GM18526 (cell line): ENCODE results near the gene EIF3A.

ENCODE experiments used
- POLR2A ChIP-seq: IDR thresholded peaks from 3 replicates; pipeline ENCODE4 v1.6.1; 2011; ENCODE audit not compliant: insufficient read length; ENCODE audit errors: extremely low read depth

Gene EIF3A, protein sequence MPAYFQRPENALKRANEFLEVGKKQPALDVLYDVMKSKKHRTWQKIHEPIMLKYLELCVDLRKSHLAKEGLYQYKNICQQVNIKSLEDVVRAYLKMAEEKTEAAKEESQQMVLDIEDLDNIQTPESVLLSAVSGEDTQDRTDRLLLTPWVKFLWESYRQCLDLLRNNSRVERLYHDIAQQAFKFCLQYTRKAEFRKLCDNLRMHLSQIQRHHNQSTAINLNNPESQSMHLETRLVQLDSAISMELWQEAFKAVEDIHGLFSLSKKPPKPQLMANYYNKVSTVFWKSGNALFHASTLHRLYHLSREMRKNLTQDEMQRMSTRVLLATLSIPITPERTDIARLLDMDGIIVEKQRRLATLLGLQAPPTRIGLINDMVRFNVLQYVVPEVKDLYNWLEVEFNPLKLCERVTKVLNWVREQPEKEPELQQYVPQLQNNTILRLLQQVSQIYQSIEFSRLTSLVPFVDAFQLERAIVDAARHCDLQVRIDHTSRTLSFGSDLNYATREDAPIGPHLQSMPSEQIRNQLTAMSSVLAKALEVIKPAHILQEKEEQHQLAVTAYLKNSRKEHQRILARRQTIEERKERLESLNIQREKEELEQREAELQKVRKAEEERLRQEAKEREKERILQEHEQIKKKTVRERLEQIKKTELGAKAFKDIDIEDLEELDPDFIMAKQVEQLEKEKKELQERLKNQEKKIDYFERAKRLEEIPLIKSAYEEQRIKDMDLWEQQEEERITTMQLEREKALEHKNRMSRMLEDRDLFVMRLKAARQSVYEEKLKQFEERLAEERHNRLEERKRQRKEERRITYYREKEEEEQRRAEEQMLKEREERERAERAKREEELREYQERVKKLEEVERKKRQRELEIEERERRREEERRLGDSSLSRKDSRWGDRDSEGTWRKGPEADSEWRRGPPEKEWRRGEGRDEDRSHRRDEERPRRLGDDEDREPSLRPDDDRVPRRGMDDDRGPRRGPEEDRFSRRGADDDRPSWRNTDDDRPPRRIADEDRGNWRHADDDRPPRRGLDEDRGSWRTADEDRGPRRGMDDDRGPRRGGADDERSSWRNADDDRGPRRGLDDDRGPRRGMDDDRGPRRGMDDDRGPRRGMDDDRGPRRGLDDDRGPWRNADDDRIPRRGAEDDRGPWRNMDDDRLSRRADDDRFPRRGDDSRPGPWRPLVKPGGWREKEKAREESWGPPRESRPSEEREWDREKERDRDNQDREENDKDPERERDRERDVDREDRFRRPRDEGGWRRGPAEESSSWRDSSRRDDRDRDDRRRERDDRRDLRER (N-terminal part only)

DNA sequence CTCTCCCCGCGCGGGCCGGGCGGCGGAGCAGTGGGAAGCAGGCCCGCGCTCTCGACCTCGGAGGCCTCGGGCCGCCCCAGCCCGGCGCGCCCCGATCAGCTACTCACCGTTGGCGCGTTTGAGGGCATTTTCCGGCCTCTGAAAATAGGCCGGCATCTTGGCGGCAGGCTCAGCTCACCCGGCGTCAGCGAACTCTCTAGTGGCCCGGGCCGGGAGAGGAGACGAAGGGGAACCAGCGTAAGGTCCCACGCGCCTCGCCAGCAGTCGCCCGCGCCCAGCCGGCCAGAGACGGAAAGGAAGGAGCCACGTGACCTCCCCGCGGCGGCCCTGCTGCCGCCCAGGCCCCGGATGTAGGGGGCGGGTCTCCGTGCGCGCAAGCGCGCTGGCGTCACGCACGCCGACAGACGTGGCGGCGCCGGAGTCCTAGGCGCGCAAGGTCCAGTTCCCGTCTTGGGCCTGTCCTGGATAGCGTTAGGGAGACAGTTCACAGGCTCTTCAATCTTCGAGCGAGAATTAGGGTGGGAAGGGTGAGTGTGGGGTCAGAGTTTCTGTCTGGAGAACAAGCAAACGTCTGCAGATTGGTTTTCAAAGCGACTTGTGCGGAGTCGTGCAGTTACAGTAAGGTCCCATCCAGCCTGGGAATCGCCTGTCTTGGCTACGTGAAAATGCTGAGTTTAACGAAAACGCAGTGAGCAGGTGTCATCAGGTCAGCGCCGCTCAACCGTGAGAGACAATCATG, at the start of gene EIF3A:
Gene EIF3A, minus strand, starts transcription at position 297 of the 739 bp plus-strand sequence. Its CDS starts 141 bp downstream, at position 156.
- peak; percentile 98 for TF ChIP-seq POLR2A

DNA sequence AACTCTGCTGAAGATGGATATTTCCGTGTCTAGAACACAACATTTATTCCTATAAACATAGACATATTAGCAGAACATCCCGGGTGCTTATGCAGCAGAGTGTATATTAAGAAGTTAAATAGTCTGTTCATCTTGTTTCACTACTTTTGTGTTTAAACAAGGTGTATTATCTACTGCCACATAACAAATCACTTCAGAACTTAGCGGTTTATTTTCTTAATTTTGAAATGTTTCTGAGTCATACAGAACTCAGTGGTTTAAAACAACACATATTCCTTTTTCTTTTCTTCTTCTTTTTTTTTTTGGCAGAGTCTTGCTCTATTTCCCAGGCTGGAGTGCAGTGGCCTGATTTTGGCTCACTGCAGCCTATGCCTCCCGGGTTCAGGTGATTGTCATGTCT, 49.1 kb upstream of the EIF3A start:
- TF ChIP-seq POLR2A, result no peak

DNA sequence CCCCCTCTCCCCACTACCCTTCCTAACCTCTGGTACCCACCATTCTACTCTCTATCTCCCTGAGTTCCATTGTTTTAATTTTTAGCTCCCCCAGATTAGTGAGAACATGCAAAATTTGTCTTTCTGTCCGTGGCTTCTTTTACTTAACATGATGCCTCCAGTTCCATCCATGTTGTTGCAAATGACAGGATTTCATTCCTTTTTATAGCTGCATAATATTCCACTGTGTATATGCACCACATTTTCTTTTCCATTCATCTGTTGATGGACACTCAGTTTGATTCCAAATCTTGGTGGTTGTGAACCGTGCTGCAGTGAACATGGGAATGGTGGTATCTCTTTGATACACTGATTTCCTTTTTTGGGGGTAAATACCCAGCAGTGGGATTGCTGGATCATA, 45.3 kb upstream of the EIF3A start:
- no peak for TF ChIP-seq POLR2A

DNA sequence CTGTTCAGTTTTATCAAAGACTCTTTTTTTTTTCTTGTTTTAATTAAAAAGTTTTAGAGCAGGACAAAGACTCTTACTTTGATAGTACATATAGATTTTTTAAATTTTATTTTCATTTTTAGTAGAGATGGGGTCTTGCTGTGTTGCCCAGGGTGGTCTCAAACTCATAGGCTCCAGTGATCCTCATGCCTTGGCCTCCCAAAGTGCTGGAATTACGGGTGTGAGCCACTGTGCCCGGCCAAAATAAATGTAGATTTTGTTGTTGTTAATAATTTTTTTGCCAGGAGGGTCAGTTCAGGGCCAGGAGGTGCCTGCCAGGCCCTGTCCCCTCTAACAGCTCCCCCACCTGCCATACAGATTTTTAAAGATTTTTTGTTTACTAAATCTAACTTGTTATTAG, 40.3 kb upstream of the EIF3A start:
- no peak for TF ChIP-seq POLR2A

DNA sequence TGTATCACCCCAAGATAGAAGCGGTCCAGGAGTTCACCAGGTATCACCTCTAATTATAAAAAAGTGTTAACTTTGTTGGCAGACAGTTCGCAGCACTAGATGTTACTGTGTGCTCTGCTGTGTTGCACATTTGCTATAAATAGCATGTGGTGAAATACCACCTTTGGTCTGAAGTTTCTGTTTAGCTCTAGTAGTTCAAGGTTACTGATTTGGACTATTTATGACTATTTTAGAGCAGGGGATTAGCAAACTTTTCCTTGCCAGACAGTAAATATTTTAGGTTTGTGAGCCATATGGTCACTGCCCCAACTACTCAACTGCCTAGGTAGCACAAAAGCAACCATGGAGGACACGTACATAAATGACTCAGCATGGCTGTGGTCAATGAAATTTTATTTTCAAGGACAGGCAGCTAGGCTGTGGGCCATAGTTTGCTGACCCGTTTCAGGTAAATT, 39.8 kb upstream of the EIF3A start:
- no peak for TF ChIP-seq POLR2A

DNA sequence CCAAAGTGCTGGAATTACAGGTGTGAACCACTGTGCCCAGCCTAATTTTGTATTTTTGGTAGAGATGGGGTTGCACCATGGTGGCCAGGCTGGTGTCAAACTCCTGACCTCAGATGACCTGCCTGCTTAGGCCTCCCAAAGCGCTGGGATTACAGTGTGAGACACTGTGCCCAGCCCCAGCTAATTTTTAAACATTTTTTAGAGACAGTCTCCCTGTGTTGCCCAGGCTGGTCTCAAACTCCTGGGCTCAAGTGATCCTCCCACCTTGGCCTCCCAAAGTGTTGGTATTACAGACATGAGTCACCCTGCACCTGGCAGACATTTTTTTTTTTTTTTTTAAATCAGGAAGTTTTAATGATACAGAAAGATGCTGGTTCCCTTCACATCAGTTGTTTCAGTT, 38.8 kb upstream of the EIF3A start:
- no peak for TF ChIP-seq POLR2A

DNA sequence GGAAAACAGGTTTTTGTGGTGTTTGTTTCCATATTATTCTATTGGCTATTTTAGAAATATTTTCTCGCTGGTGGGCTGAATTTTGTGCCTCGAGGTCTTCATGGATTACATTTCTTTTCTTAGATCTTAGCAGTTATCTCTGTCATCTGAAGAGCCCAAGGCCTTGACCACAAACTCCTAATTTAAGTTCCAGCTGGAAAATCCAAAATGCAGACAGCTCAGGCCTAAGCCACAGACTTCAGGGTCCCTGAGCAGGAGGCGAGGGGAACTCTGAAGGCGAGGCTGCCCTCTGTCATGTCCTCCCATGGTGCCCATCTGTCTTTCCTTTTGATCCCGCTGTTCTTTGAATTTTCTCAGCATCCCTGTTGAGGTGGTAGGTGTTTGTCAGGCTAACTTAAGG, 37.6 kb upstream of the EIF3A start:
- no peak for TF ChIP-seq POLR2A

DNA sequence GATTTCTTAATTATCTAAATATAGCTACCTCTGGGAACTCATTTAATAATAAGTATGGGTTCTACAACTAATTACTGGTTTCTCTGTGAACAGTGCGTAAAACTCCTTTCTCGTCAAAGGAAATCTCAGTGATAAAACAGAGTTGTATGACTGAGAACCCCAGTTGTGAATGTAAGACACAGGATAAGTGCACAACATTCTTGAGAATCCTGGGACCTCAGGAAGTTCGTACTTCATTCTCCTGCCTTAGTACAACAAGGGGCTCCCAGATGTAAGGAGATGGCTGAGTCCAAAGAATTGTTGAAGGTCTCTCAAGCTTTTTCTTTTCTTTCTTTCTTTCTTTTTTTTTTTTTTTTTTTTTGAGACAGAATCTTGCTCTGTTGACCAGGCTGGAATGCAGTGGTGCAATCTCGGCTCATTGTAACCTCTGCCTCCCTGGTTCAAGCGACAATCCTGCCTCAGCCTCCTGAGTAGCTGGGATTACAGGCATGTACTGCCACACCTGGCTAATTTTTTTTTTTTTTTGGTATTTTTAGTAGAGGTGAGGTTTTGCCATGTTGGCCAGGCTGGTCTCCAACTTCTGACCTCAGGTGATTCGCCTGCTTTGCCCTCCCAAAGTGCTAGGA, 35.8 kb upstream of the EIF3A start:
- no peak for TF ChIP-seq POLR2A

DNA sequence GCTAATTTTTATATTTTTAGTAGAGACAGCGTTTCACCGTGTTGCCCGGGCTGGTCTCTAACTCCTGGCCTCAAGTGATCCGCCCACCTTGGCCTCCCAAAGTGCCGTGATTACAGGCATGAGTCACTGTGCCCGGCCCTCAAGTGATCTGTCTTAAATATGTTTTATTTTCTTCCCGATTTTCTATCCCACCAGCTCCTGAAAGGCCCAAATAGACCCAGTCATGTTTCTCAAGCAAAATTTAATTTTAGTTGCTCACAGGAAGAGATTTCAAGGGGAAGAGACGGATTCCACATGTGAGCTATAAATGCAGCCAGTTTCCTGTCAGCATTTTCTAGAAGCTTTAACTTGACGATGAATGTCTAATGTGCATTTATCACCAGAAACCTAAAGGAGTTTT, 35.3 kb upstream of the EIF3A start:
- no peak for TF ChIP-seq POLR2A

DNA sequence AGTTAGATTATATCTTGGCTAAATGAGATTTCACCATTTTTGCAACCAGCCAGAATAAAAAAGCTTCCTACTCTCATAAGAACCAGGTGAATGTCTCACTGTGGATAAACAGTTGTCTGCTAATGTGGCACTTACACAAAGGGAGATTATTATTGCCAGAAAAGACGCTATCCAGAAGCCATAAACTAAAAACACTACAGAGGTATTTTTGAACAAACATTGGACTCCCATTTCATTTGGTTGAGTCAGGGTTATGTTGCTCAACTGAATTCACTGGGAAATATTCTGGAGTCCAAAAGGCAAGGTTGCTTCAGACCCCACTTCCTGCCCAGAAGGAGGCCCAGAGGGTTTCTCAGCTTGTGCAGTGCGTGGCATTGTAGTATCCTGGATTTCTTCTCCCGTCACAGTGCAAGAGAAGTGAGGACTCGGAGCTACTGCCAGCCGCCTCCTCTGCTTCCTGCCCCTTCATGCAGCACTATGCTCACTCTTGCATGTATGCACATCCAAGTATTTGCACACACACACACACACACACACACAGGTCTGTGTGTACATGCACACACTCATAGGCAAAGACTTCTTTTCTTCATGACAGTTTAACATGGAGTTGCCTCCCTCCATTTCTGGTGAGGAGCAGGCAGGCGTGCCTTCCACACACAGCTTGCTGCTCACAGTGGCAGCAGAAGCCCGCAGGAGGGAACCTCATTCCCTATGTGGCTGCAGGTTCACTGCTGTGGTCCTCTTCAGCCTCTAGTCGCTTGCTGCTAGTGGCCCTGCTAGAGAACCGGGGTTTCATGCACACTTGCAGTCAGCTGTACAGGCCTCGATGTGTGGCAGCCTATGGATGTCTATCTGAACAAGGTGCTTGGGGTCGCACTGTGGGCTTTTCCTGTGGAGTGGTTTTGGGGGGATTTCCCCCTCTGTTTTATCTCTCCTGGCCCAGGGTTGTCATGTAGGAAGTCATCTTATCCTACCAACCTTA, 33.4 kb upstream of the EIF3A start:
- no peak for TF ChIP-seq POLR2A

DNA sequence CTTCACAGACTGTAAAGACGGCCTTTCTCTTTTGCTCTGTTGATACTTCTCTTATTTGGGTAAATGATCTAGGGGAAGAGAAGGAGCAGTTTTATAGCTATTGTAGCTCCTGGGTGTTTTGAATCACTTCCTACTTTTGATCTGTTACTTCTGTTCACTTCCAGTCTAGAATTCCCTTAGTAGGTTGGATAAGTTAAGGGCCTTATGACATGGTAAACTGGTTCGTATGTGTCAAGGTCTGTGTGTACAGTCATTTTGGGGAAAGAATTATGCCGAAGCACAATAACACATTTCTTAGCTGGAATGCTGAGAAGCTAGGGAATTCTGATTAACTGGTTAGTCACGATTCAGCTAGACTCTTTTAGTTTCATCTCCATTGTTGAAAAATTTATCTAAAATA, 31.4 kb upstream of the EIF3A start:
- TF ChIP-seq POLR2A, result no peak

DNA sequence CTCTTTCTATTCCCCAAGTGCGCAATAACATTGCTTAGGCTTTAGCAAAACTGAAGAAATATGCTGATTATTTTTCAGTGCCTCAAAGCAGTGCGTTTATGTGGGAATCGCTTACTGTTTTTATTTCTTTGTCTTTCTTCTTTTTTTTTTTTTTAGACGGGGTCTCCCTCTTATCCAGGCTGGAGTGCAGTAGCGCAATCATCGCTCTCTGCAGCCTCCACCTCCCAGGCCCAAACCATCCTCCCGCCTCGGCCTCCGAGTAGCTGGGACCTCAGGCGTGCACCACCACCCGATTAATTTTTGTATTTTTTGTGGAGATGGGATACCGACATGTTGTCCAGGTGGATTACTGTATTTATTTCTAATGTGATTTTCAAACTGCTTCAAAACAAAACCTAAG, 24.5 kb upstream of the EIF3A start:
- no peak for TF ChIP-seq POLR2A

DNA sequence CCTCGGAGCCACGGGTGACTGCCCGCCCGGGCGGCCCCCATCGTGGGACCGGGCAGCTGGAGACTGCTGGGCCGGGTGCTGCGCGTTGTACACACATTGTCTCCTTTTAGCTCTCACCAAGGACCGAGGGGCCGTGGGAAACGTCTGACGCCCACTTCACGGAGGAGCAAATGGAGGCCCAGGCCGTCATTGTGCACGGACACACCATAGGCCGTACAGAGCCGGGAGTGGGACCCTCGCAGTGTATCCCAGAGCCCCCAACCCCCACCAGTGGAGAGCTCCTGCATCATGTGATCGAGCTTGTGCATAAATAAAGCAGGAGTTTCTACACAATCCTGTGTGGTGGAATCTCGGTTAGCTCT, 24.0 kb upstream of the EIF3A start:
- no peak for TF ChIP-seq POLR2A
